NK-92 treated with Interleukin-12 subunit alpha and Interleukin-12 subunit beta, amount 100 ng/mL, for 24 hours (cell line): ENCODE data around the gene CD74.
A peak's percentile ranks its signal among the peaks of the same experiment; 100 is the strongest.
"Not testable (repeated sequence)": the region's sequence is repeated elsewhere in the genome, so short reads cannot be mapped to it uniquely, and the experiment has no call there.

ENCODE experiments used
- DNase-seq: peaks from one replicate; lab custom pipeline; 2025; lab: John Stamatoyannopoulos, UW

The CD74 gene

GRCh38 chr5:150441813-150442698, 29.3 kb upstream of the CD74 start:
- no peak for DNase-seq

DNA sequence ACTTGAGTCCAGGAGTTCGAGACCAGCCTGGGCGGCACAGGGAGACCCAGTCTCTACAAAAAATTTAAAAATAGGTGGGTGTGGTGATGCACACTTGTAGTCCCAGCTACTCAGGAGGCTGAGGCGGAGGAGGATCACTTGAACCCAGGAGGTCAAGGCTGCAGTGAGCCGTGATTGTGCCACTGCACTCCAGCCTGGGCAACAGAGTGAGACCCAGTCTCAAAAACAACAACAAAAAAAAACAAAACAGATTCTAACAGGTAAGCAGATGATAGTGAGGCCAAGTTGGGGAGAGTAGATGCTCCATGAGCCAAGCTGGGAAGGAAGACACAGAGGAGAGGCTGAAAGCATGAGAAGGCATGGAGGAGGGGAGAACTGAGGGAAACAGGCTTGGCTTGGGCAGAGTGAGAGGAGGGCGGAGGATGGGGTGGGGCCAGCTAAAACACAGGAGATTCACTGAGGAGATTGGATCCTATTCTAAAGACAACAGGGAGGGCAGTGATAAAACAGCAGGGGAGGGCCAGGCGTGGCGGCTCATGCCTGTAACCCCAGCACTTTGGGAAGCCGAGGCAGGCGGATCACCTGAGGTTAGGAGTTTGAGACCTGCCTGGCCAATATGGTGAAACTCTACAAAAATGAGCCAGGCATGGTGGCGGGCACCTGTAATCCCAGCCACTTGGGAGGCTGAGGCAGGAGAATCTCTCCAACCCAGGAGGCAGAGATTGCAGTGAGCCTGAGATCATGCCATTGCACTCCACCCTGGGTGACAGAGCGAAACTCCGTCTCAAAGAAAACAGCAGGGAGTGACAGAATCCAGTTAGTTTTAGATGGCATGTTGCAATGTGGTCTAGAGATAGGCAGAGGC, 28.5 kb upstream of the CD74 start:
- no peak for DNase-seq

GRCh38 chr5:150438873-150439546, 26.3 kb upstream of the CD74 start:
- no peak for DNase-seq

DNA sequence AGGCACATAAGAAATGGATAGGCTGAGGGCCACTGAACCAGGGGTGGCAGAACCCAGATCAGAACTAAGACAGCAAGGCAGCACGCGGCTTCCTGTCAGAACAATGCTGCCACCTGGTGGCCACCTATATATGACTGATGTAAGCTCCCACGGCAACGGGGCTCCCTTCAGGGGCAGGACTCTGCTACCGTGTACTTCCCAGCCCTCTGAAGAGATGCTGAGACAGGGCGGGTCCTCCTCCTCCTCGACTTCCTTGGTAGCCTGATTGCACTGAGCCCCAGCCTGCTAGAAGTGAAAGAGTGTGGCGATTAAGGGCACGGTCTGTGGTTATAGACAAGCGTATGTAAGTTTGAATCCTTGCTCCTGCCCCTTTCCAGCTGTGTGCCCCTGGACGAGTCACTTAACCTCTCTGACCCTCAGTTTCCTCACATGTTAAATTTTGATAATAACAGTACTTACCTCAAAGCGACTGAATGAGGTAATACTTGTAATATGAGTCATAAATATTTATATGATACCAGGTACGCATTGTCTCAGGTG, 23.5 kb upstream of the CD74 start:
- peak; percentile 79 for DNase-seq

DNA sequence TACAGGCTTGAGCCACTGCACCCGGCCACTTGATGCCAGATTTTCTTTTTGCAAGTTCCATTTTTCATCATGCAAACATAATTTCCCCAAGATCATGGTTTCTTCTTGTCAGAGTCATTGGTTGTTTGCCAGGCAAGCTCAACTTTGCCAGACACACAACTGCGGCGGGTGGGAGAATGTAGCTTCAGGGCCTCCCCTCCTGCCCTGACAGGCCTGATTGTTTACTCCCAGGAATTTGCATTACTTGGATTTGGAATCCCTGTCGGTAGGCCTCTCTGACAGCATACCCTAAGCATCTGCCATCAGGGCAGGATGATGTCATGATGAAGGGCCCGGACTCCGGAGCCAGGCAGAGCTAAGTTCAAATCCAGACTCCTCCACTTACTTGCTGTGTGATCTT, 21.8 kb upstream of the CD74 start:
- DNase-seq, result no peak

GRCh38 chr5:150431574-150431973, 18.9 kb upstream of the CD74 start:
- no peak for DNase-seq

DNA sequence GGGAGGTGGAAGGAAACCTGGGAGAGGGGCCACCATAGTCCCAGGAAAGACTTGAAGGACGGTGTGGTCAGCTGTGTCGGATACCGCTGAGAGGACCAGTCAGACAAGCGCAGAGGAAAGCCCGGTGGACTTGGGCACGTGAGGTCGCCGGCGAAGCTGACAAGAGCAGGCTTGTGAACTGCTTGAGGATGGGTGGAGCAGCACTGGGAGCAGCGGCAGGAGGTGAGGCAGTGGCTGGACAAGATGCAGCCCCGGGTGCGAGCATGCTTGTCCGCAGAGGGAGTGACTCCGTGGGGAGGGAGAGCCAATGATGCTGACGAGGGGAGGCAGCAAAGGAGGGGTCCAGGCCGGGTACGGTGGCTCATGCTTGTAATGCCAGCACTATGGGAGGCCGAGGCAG, 18.3 kb upstream of the CD74 start:
- DNase-seq, result no peak

DNA sequence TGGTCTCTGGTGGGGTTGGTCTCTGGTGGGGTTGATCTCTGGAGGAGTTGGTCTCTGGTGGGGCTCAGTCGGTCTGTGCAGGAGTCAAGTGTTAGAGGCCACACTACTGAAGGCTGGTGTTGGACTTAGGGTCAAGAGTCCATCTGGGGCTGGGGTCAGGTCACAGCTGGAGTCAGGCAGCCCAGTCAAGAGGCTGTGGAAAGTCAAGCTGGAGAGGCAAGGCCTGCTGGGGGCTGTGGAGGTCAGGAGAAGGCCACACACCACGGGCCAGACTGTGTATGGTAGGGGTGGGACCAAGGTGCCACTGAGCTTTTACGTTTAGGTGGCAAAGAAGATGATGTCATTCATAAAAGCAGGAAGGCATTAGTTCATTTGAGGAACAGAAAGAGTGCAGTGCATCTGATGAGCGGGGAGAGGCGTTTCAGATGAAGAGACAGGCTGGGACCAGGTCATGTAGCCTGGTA, 16.7 kb upstream of the CD74 start:
- DNase-seq, result no peak

DNA sequence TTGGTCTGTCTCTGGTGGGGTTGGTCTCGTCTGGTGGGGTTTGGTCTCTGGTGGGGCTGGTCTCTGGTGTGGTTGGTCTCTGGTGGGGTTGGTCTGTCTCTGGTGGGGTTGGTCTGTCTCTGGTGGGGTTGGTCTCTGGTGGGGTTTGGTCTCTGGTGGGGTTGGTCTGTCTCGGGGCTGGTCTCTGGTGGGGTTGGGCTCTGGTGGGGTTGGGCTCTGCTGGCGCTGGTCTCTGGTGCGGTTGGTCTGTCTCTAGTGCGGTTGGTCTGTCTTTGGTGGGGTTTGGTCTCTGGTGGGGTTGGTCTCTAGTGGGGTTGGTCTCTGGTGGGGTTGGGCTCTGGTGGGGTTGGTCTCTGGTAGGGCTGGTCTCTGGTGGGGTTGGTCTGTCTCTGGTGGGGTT, 16.3 kb upstream of the CD74 start:
- no peak for DNase-seq

GRCh38 chr5:150428106-150428876, 15.6 kb upstream of the CD74 start:
- DNase-seq, result no peak

GRCh38 chr5:150426165-150426564, 13.5 kb upstream of the CD74 start:
- not testable (repeated sequence) for DNase-seq

DNA sequence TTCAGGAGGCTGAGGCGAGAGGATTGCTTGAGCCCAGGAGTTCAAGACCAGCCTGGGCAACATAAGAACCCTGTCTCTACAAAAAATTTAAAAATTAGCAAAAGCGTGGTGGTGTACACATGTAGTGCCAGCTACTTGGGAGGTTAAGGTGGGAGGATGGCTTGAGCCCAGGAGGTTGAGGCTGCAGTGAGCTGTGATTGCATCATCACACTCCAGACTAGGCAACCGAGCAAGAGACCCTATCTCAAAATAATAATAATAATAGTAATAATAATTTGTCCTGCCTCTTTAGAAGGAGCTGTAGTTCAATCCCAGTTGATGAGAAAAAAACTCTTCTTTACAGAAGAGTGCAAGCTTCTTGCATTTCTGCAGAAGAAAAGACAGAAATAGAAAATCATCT, 10.0 kb upstream of the CD74 start:
- no peak for DNase-seq

DNA sequence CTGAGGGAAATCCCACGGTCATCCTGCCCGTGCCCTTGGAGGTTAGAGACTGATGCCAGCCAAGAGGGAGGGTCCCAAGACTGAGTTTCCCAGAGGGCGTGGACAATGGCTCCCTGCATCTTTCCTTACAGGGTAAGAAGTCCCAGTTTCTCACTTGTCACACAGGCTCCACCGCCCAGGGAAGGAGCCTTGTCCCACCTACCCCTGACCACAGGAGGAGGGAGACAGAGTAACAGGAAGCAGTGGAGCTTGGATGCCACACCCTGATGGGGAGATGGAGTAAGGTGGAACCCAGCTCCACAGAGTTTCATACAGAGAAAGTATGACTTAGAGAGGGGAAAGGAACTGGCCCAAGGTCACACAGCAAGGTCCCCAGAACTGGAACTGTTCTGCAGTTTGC, 9.4 kb upstream of the CD74 start:
- DNase-seq, result no peak

GRCh38 chr5:150419630-150420270, 7.0 kb upstream of the CD74 start:
- DNase-seq, result no peak

DNA sequence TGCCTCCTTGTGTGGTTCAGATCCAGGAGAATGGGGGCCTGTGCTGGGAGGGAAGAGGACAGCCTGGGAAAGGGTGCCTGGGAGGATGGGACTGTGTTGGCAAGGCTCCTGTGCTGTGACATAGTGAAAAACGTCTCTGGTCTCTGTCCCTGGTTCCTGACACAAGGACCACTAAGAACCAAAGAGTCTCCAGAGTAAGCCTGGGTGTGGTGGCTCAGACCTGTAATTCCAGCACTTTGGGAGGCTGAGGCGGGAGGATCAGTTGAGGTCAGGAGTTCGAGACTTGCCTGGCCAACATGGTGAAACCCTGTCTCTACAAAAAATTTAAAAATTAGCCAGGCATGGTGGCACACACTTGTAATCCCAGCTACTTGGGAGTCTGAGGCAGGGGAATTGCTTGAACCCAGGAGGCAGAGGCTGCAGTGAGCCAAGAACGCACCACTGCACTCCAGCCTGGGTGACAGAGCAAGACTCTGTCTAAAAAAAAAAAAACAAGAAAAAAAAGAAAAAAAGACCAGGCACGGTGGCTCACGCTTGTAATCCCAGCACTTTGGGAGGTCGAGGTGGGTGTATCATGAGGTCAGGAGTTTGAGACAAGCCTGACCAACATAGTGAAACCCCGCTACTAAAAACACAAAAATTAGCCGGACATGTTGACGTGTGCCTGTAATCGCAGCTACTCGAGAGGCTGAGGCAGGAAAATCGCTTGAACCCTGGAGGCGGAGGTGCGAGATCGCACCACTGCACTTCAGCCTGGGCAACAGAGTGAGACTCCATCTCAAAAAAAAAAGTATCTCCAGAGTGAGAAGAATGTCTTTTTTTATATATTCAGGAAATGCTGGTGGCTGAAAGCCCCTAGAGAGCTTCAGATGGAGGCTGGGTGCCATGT, 1.4 kb upstream of the CD74 start:
- DNase-seq, result not testable (repeated sequence)

GRCh38 chr5:150413176-150413901, 629 bp upstream of the CD74 start:
- no peak for DNase-seq

DNA sequence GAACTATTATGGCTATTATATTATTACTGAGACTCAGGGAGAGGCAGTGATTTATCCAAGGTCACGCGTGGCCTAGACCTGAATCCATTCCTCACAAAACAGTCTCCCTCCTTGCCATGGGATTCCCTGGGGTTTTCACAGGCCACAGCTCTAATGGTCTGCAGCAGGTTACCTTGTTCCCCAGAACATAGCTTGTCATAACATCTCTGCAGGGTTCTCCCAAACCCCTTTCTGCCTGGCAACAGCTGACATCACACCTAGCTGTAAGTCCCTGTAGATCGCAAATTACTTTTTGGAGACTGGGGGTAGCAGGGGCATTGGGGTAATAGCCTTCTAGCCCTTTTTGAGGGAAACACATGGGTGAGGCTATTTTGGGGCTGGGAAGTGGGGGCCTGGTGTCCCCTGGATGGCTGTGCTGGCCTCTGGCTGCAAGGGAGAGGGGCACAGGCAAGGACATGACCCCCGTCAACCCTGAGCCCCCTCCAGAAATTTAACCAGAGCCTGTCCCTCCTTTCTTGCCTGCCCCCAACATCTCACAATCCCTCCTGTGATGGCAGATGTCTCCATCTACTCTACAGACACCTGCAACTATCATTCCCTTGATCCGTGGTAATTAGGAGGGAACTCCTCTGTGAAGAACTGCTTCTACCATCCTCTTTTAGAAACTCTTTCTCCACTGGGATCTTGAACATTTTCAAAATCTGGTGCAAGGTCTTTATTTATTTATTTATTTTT, 1.3 kb downstream of the CD74 start:
- DNase-seq, result no peak

- DNase-seq, result no peak
These were observed 2.0 kb downstream of the CD74 start for GRCh38 chr5:150410524-150411244.
